Neutrophil (primary cell): ENCODE results near the gene C15orf40.
"Not testable (repeated sequence)": the region's sequence is repeated elsewhere in the genome, so short reads cannot be mapped to it uniquely, and the experiment has no call there.

Experiments
- H3K27ac ChIP-seq: fragments of 200-600 bp; sonication (generic); 2 replicates; pipeline ENCODE4 v1.5.1; 2016; ENCODE audit warnings: mild to moderate bottlenecking, moderate library complexity
- H3K27me3 ChIP-seq: fragments of 200-600 bp; sonication (generic); 2 replicates; pipeline ENCODE4 v1.6.0; 2016; ENCODE audit warnings: mild to moderate bottlenecking
- H3K36me3 ChIP-seq: fragments of 200-600 bp; sonication (generic); 2 replicates; pipeline ENCODE4 v1.5.1; 2017
- H3K4me1 ChIP-seq, 2 experiments: fragments of 200-600 bp in 1 of 2; sonication (generic) in 1 of 2; 1 replicate in 1 of 2; 2 replicates in 1 of 2; pipeline versions ENCODE4 v1.5.1 to v1.6.1; 2013 to 2016; ENCODE audit warnings: low read depth in 1 of 2, low read length in 1 of 2, mild to moderate bottlenecking in 1 of 2, moderate library complexity in 1 of 2; ENCODE audit not compliant: control insufficient read depth in 1 of 2, insufficient read depth in 1 of 2
- H3K4me3 ChIP-seq, 2 experiments: fragments of 200-600 bp in 1 of 2; sonication (generic) in 1 of 2; 1 replicate in 1 of 2; 2 replicates in 1 of 2; pipeline ENCODE4 v1.5.1; 2013 to 2016; ENCODE audit warnings: low read depth in 1 of 2, low read length in 1 of 2, mild to moderate bottlenecking in 1 of 2, moderate library complexity in 1 of 2
- H3K9me3 ChIP-seq: fragments of 200-600 bp; sonication (generic); 2 replicates; pipeline ENCODE4 v1.5.1; 2016
- TF ChIP-seq, protein P1 (sequence below): fragments of 200-600 bp; sonication (generic); IDR thresholded peaks from 2 replicates; pipeline ENCODE4 v1.5.1; 2016; ENCODE audit warnings: antibody characterized with exemption

Gene C15orf40

GRCh38 chr15:82945326-82945725 lies 66.1 kb downstream of the C15orf40 start:
- H3K4me3 ChIP-seq: no peak overlapping the region
- no peaks in the 10 kb centered on the region for H3K9me3 ChIP-seq
- no peaks in the 10 kb centered on the region for H3K36me3 ChIP-seq
- TF ChIP-seq, protein P1, sequence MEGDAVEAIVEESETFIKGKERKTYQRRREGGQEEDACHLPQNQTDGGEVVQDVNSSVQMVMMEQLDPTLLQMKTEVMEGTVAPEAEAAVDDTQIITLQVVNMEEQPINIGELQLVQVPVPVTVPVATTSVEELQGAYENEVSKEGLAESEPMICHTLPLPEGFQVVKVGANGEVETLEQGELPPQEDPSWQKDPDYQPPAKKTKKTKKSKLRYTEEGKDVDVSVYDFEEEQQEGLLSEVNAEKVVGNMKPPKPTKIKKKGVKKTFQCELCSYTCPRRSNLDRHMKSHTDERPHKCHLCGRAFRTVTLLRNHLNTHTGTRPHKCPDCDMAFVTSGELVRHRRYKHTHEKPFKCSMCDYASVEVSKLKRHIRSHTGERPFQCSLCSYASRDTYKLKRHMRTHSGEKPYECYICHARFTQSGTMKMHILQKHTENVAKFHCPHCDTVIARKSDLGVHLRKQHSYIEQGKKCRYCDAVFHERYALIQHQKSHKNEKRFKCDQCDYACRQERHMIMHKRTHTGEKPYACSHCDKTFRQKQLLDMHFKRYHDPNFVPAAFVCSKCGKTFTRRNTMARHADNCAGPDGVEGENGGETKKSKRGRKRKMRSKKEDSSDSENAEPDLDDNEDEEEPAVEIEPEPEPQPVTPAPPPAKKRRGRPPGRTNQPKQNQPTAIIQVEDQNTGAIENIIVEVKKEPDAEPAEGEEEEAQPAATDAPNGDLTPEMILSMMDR: no peak
- H3K4me1 ChIP-seq: no peaks in the 10 kb centered on the region
- peaks cover 19% of the 10 kb centered on the region for H3K27me3 ChIP-seq
- H3K27ac ChIP-seq: no peak overlapping the region

DNA sequence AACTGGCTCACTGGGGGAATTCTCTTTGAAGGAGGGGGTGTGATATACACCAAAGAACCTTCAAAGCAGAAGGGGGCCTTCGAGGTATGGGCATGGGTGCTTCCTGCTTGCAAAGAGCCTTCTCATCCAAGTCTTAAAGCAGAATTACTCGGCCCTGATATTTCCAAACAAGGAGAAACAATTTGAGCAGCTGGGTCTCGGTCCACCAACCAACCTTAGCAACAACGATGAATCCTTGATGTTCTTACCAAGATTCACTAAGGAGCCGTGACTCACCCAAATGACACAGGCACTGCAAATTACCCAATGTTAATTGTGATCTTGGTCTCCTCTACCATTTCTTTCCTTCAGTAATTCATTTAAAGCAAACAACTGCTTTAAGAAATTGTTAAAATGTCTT lies 66.6 kb downstream of the C15orf40 start:
- TF ChIP-seq, protein P1: no peak
- Histone ChIP-seq H3K36me3 (no peaks in the 10 kb centered on the region), H3K27ac (no peak overlapping the region), H3K4me1 (no peaks in the 10 kb centered on the region), H3K9me3 (no peaks in the 10 kb centered on the region), H3K27me3 (peaks cover 14% of the 10 kb centered on the region), H3K4me3 (no peak overlapping the region)

DNA sequence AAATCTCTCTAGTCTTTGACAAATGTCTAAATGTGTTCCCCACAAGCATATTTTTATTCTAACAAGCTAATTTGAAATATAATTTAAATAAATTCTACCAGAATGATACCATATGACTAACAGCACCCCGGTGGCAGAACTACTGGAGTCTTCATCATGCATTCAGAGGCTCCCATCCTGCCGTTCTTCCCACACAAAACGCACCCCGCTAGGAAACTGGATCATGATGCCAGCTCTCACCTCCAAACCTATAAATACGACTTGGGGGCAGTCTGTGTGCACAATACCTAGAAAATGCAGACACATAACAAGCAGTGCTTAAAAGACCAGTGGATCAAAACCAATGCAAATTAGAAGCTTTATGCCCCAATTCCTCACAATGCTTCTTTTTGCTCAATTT lies 67.4 kb downstream of the C15orf40 start:
- no peak overlapping the region for H3K27ac ChIP-seq
- TF ChIP-seq, protein P1: no peak
- no peaks in the 10 kb centered on the region for H3K4me1 ChIP-seq
- no peaks in the 10 kb centered on the region for H3K36me3 ChIP-seq
- H3K9me3 ChIP-seq: no peaks in the 10 kb centered on the region
- no peak overlapping the region for H3K4me3 ChIP-seq
- peaks cover 6% of the 10 kb centered on the region for H3K27me3 ChIP-seq

DNA sequence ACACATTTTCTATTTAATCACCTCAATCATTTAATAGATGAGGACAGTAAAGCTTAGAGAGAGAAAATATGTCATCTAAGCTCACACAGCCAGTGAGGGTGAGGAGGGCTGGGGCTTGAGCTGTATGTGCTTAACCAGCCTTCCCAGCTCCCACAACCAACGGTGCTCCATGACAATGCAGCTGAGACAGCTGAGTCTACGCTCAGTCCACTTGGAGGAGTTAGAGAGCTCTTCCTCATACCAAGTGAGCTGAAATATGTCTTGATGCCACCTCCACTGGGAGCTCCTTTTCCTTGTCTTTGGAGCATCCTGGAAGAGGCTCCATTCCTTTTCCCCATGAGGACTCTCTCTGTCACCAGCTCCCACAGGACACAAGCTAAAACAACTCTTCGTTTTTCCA lies 68.3 kb downstream of the C15orf40 start:
- H3K27ac ChIP-seq: no peak overlapping the region
- no peaks in the 10 kb centered on the region for H3K27me3 ChIP-seq
- H3K9me3 ChIP-seq: no peaks in the 10 kb centered on the region

GRCh38 chr15:82942691-82943090 lies 68.7 kb downstream of the C15orf40 start:
- Histone ChIP-seq H3K27ac (no peak overlapping the region), H3K36me3 (no peaks in the 10 kb centered on the region), H3K4me1 (no peaks in the 10 kb centered on the region), H3K9me3 (no peaks in the 10 kb centered on the region), H3K4me3 (no peak overlapping the region), H3K27me3 (no peaks in the 10 kb centered on the region)
- TF ChIP-seq, protein P1: no peak

More for the DNA sequence above, 68.3 kb downstream of the C15orf40 start:
- Histone ChIP-seq H3K36me3 (no peaks in the 10 kb centered on the region), H3K4me1 (no peaks in the 10 kb centered on the region), H3K4me3 (no peak overlapping the region)
- TF ChIP-seq, protein P1: no peak

- not testable (repeated sequence) for H3K4me1 ChIP-seq
Observed at GRCh38 chr15:82939678-82940077, 71.8 kb downstream of the C15orf40 start.

More at GRCh38 chr15:82939678-82940077, 71.8 kb downstream of the C15orf40 start:
- not testable (repeated sequence) for H3K9me3 ChIP-seq, H3K27ac ChIP-seq, H3K27me3 ChIP-seq, H3K4me3 ChIP-seq, H3K36me3 ChIP-seq
